Activated T-helper 1 cell treated with Interleukin-2 at 50 U/mL for 16 hours (primary cell): ENCODE results near the gene DUSP14.
"Not testable (repeated sequence)": the region's sequence is repeated elsewhere in the genome, so short reads cannot be mapped to it uniquely, and the experiment has no call there.

ENCODE experiments used
- DNase-seq: peaks from one replicate; pipeline ENCODE4 v3.0.0-alpha.2; 2020; ENCODE audit warnings: low read depth

Gene DUSP14, protein sequence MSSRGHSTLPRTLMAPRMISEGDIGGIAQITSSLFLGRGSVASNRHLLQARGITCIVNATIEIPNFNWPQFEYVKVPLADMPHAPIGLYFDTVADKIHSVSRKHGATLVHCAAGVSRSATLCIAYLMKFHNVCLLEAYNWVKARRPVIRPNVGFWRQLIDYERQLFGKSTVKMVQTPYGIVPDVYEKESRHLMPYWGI

DNA sequence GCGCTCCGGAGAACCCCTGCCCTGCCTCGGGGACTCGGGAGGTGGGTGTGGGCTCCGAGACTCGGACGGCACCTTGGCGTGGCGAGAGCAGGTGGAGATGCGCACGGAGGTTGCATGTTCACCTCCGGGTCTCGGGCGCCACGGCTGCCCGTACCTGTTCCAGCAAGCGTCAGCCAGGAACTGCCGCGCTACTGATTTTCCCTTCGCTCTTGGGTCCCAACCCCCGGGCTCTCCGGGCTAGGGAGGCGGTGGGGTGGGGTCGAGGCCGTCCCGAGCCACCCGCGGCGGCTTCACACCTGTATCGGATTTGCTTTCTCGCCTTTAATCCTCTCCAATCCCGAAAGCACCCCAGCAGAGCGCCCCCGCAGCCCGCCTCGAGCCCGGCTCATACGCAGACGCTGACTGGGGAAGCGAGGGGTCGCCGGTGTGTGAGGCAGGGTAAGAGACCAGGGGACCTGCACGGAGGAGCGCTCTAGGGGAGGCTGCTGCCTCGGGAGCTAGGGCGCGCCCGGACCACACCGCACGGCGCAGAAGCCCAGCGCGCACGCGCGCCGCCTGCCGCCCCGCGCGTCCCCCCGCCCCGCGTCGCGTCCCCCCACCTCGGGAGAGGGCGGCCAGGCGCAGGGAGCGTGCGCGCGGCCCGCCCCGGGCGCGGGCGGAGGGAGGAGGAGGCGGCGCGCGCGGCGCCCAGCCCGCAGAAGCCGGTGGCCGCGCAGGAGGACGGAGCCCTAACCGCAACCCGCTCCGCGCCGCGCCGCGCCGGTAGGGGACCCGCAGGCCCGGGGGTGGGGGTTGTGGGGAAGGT, at the start of gene DUSP14:
Gene DUSP14, plus strand, starts transcription at position 695 of the 805 bp plus-strand sequence. CDS start 22,382 bp downstream, outside the sequence.
- DNase-seq, result peak; percentile 81

DNA sequence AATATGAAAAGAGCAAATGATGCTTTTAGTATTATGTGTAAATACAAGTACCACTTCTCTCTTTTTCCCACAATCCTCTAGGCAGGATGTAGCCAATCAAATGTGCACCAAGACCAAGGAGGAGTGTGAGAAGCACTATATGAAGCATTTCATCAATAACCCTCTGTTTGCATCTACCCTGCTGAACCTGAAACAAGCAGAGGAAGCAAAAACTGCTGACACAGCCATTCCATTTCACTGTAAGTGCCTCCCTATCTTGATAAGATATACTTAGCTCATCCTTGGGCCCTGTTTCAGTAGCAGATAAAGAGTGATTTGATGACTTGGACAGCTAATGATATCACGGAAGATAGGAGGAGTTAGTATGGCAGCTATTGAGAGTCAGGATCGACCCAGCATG, 49.3 kb upstream of the DUSP14 start:
- DNase-seq, result no peak

DNA sequence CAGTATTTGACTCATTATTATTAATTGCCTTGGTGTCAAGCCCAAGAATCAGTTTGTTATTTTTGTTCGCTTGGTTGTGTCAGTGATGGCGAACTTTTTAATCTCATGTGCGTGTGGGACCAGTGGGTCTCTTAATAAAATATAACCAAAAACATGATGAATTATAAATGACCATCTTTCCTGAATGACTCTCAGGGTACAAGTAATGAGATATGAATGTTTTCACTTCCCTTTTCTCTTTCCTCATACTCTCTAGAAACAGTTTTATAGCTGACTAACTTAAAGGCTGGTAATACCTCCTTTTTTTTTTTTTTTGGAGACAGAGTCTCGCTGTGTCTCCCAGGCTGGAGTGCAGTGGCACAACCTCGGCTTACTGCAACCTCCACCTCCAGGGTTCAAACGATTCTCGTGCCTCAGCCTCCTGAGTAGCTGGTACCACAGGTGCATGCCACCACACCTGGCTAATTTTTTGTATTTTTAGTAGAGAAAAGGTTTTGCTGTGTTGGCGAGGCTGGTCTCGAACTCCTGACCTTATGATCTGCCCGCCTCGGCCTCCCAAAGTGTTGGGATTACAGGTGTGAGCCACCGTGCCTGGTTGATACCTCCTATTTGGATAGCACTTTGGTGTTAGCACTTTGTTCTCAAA, 48.2 kb upstream of the DUSP14 start:
- DNase-seq, result not testable (repeated sequence)

DNA sequence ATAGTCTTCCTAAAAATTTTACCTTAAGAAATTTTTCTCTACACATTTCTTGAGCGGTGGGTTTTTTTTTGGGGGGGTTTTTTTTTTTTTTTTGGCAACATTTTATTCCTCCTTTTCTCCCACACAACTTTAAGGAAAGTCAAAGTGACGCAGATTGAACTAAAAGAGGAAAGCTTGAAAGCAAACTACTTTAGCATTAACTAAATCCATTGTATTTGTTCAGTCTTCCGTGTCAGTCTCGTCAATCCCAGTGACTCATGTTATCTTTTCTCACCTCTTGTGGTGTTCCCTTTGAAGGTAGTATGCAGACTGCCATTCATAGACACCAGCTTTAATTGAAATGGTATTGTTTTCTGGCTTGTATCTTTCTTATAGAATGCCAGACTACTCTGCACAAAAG, 43.7 kb upstream of the DUSP14 start:
- DNase-seq, result no peak

DNA sequence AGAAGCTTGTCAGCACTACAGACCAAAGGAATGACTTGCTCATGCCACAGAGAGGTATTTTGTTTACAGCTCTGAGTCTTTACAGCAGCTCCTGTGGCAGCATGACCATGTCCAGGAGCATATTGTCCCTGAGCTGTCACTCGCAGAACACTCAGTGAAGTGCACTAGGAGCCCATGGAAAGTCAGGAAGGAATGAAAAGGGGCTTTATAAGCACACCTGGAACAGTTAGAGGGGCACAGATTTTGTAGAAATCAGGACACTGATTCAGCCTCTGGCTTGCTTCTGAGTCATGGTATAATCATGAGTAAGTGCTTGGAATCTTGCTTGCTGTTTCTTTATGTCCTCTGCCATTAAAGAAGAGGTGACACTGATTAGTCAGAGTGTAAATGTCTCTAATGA, 42.0 kb upstream of the DUSP14 start:
- no peak for DNase-seq

DNA sequence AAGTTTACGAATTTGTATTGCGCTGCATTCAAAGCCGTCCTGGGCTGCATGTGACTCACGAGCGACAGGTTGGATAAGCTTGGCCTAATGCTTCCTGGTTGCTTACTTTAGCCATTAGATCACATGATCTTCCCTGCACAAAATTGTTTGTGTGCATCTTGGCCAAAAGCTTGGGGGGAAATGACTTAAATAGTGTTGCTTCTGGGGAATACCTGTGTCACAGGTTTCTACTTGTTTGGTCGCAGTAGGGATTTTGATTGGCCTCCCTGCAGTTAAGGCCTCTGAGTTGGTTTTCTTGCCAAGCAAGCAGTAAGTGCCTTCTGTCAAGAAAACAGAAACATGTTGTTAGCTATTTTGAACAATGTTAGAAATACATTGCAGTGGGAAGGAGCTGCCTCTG, 39.6 kb upstream of the DUSP14 start:
- DNase-seq, result no peak

DNA sequence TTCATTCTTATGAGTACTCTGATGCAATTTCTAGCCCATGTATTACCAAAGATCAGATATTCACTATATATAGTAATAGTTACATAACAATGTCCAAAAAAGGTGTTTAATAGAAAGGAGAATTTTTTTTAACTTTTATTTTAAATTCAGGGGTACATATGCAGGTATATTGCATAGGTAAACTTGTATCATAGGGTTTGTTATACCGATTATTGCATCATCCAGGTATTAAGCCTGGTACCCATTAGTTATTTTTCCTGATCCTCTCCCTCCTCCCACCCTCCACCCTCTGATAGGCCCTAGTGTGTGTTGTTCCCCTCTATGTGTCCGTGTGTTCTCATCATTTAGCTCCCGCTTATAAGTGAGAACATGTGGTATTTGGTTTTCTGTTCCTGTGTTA, 31.9 kb upstream of the DUSP14 start:
- not testable (repeated sequence) for DNase-seq

DNA sequence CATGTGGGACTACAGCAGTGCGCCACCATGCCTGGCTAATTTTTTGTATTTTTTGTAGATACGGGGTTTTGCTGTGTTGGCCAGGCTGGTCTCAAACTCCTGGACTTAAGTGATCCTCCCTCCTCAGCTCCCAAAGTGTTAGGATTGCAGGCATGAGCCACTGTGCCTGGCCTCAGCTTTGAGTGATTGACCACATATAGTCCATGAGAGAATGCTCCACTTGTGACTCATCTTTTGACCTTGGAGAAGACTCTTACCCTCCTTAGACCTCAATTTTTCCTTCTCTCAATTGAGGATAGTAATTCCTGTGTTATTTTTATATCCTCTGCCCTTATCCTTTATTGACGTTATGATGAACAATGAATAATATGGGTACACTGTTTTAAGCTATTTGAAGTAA, 30.9 kb upstream of the DUSP14 start:
- DNase-seq, result no peak

DNA sequence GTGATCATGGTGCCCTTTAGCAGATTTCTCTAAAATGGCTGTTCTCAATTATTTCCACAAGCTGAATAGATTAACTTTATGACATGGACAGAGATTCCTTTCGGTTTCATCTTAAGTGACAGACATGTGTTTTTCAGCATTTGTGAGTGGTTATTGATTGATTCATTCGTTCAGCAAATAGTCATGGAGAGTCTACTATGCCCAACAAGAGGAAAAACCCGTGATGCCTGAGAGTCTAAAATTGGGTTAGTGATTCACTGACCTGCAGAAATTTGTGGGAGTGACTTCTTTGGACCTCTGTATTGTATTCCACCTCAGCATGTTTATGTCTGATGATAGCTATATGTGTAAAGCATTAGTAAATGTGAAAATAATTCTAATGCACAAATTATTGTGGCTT, 28.0 kb upstream of the DUSP14 start:
- DNase-seq, result no peak

DNA sequence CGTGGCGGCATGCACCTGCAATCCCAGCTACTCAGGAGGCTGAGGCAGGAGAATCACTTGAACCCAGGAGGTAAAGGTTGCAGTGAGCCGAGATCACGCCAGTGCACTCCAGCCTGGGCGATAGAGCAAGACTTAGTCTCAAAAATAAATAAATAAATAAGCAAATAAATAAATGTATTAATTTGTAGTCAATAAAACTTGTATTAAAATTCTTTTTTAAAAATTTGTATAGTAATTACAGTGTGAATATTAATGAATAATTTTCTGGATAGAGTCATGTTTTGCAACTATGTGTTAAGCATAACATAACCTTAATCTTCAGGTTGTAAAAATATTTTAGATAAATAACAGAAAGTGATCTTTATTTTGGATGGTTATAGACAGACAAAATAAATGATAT, 27.2 kb upstream of the DUSP14 start:
- no peak for DNase-seq

DNA sequence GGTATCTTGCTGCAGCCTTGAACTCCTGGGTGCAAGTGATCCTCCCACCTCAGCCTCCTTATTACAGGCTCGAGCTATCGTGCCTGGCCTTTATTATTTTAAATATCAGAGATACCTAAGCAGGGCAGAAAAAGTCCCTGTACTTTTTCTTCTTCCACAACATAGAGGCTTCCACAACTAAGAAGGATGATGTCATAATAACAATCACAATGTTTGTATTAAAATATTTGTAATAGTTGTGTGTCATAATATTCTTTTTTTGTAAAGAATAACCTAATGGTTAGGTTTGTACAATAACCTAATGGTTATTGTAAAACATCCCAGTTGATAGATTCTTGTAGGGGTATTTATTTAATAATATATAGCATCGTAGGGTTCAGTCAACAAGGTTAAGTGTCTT, 26.7 kb upstream of the DUSP14 start:
- DNase-seq, result no peak

DNA sequence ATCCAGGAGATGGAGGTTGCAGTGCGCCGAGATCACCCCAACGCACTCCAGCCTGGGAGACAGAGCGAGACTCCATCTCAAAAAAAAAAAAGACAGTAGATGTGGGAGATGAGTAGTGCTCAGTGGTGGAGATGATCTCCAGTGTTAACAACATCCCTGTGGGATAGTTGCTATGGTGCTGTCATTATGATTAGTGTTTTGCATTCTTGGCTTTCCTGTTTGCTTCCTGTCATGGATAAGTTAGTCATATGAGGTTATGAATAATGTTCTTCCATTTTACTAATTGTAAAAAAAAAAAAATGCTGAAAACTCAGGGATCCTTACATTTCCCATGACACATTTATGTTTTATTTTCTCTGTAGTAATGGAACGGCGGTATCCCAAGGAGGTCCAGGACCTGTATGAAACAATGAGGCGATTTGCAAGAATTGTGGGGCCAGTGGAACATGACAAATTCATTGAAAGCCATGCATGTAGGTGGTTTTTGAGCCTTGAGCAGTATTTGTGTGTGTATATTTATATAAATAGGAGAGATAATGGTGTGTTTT, 24.5 kb upstream of the DUSP14 start:
- DNase-seq, result no peak

DNA sequence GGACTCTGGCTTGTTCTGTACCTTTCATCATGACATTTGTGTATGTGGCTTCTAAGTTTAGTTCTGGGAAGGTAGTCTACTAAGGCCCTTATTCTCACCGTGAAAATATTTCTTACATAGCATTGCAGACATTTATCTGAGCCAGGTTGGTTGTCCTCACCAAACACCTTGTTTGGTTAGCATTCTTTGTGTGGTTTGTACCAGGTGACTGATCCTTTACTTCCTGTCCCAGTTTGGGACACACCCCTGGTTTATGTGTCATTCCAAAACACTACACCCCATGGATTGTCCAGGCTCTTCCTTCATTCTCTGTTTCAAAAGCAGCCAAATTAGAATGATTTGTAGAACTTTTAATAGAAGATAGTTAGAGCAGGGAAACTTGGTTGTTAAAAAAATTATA, 23.2 kb upstream of the DUSP14 start:
- no peak for DNase-seq

DNA sequence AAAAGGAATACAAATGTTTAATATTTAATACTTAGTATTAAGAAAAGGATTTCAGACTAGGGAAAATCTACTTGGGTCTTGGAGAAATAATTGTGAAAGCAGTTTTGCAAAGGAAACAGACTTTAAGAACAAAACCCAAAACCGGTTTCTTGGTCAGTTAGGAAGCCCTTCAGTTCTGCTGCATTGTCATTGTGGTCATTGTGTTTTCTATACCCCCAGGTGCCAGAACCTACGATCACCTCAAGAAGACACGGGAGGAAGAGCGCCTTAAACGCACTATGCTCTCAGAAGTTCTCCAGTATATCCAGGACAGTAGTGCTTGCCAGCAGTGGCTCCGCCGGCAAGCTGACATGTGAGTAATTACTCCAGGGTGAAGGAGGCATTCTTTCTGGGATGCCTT, 19.5 kb upstream of the DUSP14 start:
- no peak for DNase-seq

DNA sequence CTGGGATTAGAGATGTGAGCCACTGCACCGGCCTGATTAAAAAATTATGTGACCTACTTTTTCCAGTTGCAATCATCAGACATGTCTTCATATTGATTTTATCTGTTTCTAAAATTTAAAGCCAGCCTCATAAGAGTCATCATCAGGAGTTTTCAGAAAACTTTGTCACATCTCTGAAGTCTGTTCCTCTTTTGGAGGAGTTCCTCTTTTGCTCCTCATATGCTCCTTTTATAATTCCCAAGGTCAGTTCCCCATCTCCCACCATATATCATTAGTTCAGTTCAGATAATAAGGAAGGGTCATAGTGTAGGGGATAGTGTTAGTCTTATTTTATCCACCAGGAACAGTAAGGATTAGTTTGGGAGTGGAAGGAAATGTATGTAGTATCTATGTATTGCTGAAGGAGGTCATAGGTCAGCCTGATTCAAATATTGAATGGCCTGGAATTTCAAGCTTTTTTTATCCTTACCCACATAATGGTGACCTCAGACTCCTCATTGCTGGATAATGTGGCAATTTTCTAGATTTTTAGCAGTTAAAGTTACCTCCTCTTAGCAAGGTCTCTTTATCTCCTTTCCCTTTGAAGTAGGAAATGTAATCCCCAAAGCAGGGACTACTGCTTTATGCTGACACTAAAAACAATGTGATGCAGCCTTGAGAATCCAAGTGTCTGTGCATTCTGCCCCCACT, 13.8 kb upstream of the DUSP14 start:
- no peak for DNase-seq

DNA sequence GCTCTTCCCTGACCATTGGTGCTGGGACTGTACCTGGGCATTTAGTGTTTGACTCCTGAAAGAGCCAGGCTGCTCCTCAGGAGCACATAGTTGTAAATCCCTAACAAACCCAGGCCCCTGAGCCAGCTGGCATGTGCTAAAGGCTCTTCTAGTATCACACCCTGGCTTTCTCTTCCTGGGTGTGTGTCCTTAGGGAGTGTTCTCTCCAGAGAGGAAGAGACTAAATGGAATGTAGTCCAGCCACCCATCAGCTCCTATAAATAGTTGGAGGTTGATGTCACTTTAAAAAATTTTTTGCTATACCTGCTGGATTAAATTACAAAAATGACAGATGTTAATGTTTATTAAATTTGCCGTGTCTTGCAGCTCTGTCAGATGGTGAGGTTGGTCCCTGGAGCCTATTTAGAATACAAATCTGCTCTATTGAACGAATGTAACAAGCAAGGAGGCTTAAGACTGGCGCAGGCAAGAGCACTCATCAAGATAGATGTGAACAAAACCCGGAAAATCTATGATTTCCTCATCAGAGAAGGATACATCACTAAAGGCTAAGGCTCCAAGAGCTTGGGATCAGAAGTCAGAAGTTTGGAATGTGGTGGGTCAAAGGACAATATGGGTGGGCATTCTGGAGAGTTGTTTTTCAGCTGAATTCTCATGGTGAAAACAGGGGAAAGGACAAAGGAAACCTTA, 13.1 kb upstream of the DUSP14 start:
- no peak for DNase-seq

DNA sequence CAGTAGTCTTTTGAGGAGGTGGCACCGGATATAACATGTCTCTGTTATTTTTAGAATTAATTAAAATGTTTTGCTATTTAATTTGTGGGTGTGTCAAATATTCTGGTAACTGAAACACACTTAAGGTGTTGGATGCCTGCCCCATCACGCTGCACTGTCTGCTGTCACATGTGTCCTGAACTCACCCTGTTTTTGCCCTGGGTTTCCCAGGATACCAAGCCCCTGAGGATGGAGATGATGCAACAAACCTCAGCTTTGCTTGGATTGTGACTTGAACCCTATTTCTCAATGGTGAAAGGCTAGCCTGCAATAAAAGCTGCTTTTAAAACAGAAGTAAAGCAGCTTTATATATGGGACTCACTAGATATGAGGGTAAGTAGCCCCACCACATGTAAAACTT, 11.5 kb upstream of the DUSP14 start:
- DNase-seq, result no peak

DNA sequence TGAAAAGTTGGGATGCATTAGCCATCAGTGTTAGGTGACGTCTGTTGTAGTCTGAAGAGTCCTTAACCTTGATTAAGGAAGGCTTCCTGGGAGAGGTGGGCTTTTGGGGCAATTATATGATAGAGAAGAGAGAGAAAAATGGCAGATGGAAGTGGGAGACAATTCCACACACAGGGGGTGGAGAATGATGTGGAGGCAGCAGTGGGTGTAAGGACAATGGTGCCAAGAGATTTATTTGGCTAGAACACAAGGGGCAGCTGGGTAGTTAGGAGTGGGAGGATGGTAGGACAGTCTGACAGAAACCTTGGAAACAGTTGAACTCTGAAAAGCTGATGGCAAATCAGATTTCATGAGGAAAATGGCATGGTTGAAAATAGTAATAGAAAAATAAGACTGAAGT, 10.7 kb upstream of the DUSP14 start:
- DNase-seq, result no peak

DNA sequence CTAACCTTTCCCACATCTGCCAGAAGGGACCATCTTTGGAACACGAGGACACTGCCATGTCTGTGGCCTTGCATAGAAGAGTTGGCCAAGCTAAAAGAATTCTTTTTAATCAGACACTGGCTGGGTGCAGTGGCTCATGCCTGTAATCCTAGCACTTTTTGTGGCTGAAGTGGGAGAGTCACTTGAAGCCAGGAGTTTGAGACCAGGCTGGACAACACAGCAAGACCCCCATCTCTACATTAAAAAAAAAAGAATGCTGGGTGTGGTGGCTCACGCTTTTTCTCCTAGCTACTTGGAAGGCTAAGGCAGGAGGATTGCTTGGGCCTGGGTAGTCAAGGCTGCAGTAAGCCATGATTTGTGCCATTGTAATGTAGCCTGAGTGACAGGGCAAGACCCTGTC, 9.3 kb upstream of the DUSP14 start:
- no peak for DNase-seq

DNA sequence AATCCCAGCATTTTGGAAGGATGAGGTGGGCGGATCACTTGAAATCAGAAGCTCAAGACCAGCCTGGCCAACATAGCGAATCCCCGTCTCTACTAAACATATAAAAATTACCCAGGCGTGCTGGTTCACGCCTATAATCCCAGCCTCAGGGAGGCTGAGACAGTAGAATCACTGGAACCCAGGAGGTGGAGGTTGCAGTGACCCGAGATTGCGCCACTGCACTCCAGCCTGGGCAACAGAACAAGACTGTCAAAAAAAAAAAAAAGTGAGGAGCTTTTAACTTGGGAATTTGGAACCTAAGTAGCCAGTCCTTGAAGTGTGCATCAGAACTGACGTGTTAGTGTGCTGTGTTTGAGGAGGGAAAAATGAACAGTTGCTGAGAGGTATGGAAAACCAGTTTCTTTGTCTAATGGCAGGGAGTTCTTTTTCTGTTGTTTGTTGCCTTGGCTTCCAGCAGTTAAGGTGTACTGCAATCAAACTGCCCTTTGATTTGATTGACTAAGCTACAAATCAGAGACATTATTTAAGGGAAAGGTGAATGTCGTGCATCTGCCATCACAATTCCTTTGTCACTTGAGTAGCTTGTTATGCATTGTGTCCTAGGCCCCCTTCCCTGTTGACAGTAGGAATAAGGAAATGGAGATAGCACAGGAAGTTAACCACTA, 8.6 kb upstream of the DUSP14 start:
- no peak for DNase-seq

DNA sequence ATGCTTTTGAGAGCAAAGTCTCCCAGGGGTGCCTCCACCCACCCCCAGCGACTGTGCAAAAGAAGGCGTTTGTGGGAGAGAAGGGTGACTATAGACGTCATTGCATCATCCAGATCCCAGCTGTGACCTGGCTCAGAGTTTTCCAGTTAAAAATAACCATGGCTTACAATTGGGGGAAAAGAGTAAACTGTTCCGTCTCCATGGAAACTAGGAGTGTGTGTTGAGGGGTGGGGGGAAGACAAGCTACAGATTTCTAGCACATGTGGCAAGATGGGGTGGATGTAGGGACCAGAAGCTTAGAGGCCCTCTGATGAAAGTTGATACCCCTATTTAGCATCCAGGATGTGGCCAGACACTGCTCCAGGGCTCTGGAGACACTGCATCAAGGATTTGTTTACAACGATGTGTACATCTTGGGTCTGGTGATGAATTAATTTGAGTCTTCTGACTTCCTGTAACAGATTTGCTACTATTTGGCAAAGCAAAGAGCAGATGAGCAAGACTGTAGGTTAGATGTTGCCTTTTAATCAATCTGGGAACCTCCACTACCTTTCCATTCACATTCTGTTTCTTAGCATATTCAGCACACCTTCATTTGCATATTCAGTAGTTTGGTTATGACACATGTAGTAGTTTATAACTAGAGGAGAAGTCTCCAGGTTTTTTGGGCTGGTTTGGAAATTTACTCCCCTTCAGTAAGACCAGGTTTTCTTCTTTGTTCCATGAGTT, 6.2 kb upstream of the DUSP14 start:
- no peak for DNase-seq
